ENCODE measurements around the gene LRP1-AS.

The LRP1-AS gene

GRCh38 chr12:57164966-57165625 is 17.7 kb upstream of the LRP1-AS start:
- DNase-seq: no peak
- intact Hi-C loops (cut with DNase I): no loop called here

DNA sequence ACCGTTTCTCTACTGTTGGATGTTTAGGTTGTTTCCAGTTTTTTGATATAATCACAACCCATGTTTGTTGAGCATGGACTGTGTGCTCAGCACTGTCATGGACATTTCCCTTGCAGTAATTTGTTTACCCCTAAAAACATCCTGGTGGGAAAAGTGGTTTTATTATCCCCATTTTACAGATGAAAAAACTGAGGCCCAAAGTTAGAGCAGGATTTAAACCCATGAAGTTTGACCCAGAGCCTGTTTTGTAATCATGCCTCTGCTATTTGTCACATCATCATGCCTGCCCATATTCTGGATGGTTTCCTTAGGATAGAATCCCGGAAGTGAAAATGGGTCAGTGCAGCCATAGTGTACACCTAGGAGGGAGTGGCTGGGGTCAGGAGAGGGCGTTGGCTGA is 17.0 kb upstream of the LRP1-AS start:
- intact Hi-C loops (cut with DNase I): no loop called here
- no peak for DNase-seq

GRCh38 chr12:57162553-57163125 is 15.2 kb upstream of the LRP1-AS start:
- intact Hi-C loops (cut with DNase I): no loop called here
- no peak for DNase-seq

DNA sequence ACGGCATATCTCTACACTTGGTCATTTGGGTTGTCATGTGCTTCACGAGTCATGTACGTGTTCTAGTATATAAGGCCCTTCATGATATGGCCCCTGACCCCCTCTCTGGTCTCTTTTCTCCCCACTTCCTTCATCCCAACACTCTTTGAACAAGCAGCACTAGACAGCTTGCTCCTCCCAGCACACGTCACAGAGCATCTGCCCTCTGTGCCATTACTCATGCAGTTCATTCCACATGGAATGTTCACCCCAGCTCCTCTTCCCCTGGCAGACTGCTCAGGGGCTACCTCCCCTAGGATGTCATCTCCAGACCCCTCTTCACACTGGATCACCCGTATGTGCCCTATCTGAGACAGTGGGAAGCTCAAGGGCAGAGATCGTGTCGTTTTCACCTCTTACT is 14.1 kb upstream of the LRP1-AS start:
- intact Hi-C loops (cut with DNase I): no loop called here

GRCh38 chr12:57160741-57161140 is 13.3 kb upstream of the LRP1-AS start:
- DNase-seq: no peak
- intact Hi-C loops (cut with DNase I): no loop called here

More for the DNA sequence above, 14.1 kb upstream of the LRP1-AS start:
- no peak for DNase-seq

DNA sequence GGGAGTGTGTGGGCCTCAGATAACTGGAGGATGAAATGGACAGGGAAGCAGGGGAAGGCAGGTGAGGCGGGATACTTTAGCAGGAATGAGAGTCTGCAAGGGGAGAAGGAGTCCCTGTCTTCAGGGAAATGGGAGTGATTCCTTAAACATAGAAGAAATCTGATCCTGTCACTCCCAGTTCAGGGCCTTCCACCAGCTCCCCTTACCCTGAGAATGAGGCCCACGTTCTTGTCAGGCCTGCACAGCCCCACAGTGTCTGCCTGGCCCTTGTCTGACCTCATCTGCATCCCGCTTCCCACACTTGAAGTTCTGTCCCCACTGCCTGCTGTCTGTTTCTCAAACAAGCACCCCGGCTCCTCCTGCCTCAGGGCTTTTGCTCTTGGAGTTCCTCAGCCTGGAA is 12.6 kb upstream of the LRP1-AS start:
- intact Hi-C loops (cut with DNase I): no loop called here
- no peak for DNase-seq

DNA sequence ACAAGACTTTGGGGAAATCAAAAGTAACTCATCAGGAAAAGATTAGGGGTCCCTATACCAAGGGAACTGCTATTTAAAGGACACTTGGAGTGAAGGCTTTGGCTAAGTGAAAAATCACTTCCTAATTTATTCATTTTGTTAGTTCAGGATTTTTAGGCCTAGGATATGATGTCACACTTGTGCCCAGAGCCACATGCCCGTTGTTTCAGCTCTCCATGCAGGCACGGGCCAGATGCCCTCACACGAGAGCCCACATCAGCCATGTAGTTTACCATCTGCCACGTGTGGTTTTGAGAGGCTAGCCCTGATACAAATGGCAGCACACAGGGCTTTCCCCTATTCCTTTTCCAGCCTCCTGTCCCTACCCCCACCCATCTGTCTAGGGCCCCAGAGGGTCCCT is 11.9 kb upstream of the LRP1-AS start:
- no peak for DNase-seq
- intact Hi-C loops (cut with DNase I): no loop called here

- no peak for DNase-seq
- intact Hi-C loops (cut with DNase I): no loop called here
These were observed 11.2 kb upstream of the LRP1-AS start for GRCh38 chr12:57158665-57159064.

- DNase-seq: no peak
- intact Hi-C loops (cut with DNase I): no loop called here
These were observed 10.8 kb upstream of the LRP1-AS start for GRCh38 chr12:57158186-57158585.

DNA sequence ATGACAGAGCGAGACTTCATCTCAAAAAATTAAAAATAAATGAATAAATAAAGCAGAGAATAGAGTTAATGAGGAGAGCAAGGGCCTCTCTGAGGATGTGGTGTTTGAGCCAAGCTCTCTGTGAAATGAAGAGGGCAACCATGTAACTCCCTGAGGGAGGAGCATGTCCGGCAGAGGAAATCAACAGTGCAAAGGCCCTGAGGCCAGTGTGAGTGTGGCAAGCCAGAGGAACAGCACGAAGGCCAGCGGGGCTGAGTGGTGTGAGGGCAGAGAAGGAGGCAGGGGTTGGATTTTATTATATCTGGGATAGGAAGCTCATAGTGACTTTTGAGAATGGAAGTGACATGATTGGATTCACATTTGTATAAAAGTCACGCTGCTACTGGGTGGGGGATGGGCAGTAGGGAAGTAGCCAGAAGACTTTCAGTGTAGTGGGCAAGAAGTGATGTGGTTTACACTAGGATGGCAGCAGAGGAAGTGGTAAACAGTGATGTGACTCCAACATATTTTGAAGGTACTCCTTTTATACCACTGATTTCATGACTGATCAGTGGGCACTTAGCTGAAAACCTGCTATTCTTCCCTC is 10.3 kb upstream of the LRP1-AS start:
- peak in 2 of 42 donors; percentile 35 to 39 for DNase-seq
- intact Hi-C loops (cut with DNase I): no loop called here

GRCh38 chr12:57156701-57157403 is 9.4 kb upstream of the LRP1-AS start:
- intact Hi-C loops (cut with DNase I): no loop called here
- DNase-seq: peak in 14 of 42 donors; percentile 35 to 73 (median 46)

GRCh38 chr12:57154804-57155434 is 7.5 kb upstream of the LRP1-AS start:
- intact Hi-C loops (cut with DNase I): no loop called here
- DNase-seq: no peak

DNA sequence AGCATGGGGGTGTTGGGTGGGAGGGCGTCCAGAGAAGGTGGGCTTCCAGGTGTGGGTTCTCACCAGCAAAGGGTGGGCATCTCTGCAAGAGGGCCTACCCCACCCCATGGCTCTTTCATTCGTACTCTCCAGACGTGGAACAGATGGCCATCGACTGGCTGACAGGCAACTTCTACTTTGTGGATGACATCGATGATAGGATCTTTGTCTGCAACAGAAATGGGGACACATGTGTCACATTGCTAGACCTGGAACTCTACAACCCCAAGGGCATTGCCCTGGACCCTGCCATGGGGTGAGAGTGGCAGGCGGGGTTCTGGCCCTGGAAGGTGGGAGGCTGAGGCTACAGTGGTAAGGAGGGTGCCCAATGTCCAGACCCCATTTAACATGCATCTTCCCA is 6.7 kb upstream of the LRP1-AS start:
- no peak for DNase-seq
- intact Hi-C loops (cut with DNase I): no loop called here

- DNase-seq: no peak
- intact Hi-C loops (cut with DNase I): no loop called here
These were observed 6.1 kb upstream of the LRP1-AS start for GRCh38 chr12:57153415-57153997.

GRCh38 chr12:57152639-57153038 is 5.2 kb upstream of the LRP1-AS start:
- intact Hi-C loops (cut with DNase I): no loop called here
- DNase-seq: peak in 8 of 42 donors; percentile 47 to 75 (median 59)

GRCh38 chr12:57151741-57152630 is 4.6 kb upstream of the LRP1-AS start:
- DNase-seq: peak in 3 of 42 donors; percentile 50 to 71 (median 64)
- intact Hi-C loops (cut with DNase I): no loop called here

DNA sequence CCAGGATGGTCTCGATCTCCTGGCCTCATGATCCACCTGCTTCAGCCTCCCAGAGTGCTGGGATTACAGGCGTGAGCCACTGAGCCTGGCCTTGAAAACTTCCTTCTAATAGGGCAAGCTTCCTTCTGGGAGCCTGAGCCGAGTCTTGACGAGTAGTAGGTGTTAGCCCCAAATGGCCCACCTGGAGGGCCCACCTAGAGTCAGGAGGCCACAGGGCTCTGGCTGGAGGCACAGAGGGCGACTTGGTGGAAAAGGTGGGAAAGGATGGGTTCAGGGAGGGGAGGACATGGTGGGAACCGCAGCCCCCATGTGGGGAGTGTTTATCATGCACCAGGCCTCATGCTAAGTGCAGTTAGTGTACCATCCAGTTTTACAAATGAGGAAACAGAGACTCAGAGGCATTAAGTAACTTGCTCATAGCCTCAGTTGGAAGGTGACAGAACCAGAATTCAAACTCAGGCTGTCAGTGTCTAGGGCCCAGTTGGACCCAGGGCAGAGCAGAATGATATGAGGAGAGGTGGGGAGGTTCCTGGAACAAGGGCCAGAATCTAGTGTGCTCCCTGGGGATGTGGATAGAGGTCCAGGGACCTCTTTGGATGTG is 3.1 kb upstream of the LRP1-AS start:
- intact Hi-C loops (cut with DNase I): no loop called here
- no peak for DNase-seq
